IPS DF 6.9 (cell line): ENCODE results near the gene AGAP2.
"Not testable (repeated sequence)": the region's sequence is repeated elsewhere in the genome, so short reads cannot be mapped to it uniquely, and the experiment has no call there.

Experiments used
- DNase-seq: peaks from one replicate; pipeline ENCODE4 v3.0.0-alpha.2; 2013; ENCODE audit warnings: low read depth, low spot score
- H3K27ac ChIP-seq: one replicate; pipeline ENCODE4 v1.5.1; 2013; ENCODE audit warnings: low read length, control low read depth
- H3K27me3 ChIP-seq: 2 replicates; pipeline ENCODE4 v1.6.1; 2013; ENCODE audit warnings: mild to moderate bottlenecking, low read length; ENCODE audit not compliant: control insufficient read depth, insufficient read depth
- H3K36me3 ChIP-seq: 2 replicates; pipeline ENCODE4 v1.6.1; 2013; ENCODE audit warnings: low read length; ENCODE audit not compliant: control insufficient read depth, insufficient read depth
- H3K4me1 ChIP-seq: 2 replicates; pipeline ENCODE4 v1.6.1; 2013; ENCODE audit warnings: low read length; ENCODE audit not compliant: control insufficient read depth, insufficient read depth
- H3K4me3 ChIP-seq: 2 replicates; pipeline ENCODE4 v1.5.1; 2013; ENCODE audit warnings: mild to moderate bottlenecking, low read length
- H3K9me3 ChIP-seq: 2 replicates; pipeline ENCODE4 v1.6.1; 2013; ENCODE audit warnings: low read length, inconsistent platforms; ENCODE audit not compliant: control insufficient read depth, insufficient read depth
- WGBS: extraction: QIAGEN DNeasy Blood & Tissue Kit; methylation state at CpG from one replicate; pipeline ENCODE4 v1.1.7; 2013; ENCODE audit warnings: mixed read lengths, missing lambda C conversion rate; ENCODE audit not compliant: insufficient read length, insufficient coverage; 5-methylcytosine and 5-hydroxymethylcytosine counted together

The AGAP2 gene

GRCh38 chr12:57721846-57722608 is 16.5 kb downstream of the AGAP2 start:
- not testable (repeated sequence) for H3K4me3 ChIP-seq, DNase-seq, H3K9me3 ChIP-seq, H3K36me3 ChIP-seq, H3K4me1 ChIP-seq, H3K27ac ChIP-seq, H3K27me3 ChIP-seq
- no CpG with 5 or more reads among the region's 16 CpGs for WGBS

DNA sequence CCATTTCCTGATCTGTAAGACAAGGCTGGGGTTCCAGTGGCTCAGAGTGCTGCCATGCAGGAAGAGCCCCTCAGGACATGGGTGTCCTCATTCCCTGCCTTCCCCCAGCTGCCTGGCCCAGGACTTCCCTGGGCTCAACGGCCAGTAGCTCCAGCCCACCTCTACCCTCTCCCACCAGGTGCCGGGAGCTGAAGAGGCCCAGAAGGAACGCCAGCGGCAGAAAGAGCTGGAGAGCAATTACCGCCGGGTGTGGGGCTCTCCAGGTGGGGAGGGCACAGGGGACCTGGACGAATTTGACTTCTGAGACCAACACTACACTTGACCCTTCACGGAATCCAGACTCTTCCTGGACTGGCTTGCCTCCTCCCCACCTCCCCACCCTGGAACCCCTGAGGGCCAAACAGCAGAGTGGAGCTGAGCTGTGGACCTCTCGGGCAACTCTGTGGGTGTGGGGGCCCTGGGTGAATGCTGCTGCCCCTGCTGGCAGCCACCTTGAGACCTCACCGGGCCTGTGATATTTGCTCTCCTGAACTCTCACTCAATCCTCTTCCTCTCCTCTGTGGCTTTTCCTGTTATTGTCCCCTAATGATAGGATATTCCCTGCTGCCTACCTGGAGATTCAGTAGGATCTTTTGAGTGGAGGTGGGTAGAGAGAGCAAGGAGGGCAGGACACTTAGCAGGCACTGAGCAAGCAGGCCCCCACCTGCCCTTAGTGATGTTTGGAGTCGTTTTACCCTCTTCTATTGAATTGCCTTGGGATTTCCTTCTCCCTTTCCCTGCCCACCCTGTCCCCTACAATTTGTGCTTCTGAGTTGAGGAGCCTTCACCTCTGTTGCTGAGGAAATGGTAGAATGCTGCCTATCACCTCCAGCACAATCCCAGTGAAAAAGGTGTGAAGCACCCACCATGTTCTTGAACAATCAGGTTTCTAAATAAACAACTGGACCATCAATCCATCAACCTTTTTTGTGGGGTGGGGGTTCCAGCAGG is 17.6 kb downstream of the AGAP2 start:
- Histone ChIP-seq H3K9me3 (no peaks in the 10 kb centered on the region), H3K4me1 (peaks cover 1% of the 10 kb centered on the region; the same call in 1 of the 2 replicates), H3K36me3 (no peaks in the 10 kb centered on the region), H3K27me3 (peaks cover 2% of the 10 kb centered on the region; the same call in 1 of the 2 replicates), H3K27ac (no peak overlapping the region), H3K4me3 (no peak overlapping the region)
- DNase-seq, result no peak
- WGBS, result no CpG with 5 or more reads among the region's 11 CpGs

- Histone ChIP-seq H3K4me1 (no peaks in the 10 kb centered on the region; the same call in 1 of the 2 replicates), H3K27me3 (peaks cover 2% of the 10 kb centered on the region; the same call in 1 of the 2 replicates), H3K9me3 (no peaks in the 10 kb centered on the region), H3K4me3 (no peak overlapping the region), H3K36me3 (no peaks in the 10 kb centered on the region; the same call in 1 of the 2 replicates), H3K27ac (no peak overlapping the region)
- no peak for DNase-seq
- WGBS, result no CpG with 5 or more reads among the region's 20 CpGs
Measured at GRCh38 chr12:57719777-57720605, 18.6 kb downstream of the AGAP2 start.

- H3K4me1 ChIP-seq, result no peaks in the 10 kb centered on the region; the same call in 1 of the 2 replicates
- DNase-seq, result no peak
- WGBS, result no CpG with 5 or more reads among the region's 15 CpGs
- no peak overlapping the region for H3K27ac ChIP-seq
- H3K36me3 ChIP-seq, result no peaks in the 10 kb centered on the region; the same call in 1 of the 2 replicates
- no peaks in the 10 kb centered on the region; the same call in 1 of the 2 replicates for H3K27me3 ChIP-seq
- H3K9me3 ChIP-seq, result no peaks in the 10 kb centered on the region
- H3K4me3 ChIP-seq, result no peak overlapping the region
Measured at GRCh38 chr12:57718641-57719528, 19.7 kb downstream of the AGAP2 start.

GRCh38 chr12:57717846-57718640 is 20.5 kb downstream of the AGAP2 start:
- 100% methylated on average over 2 of the region's 22 CpGs for WGBS
- no peaks in the 10 kb centered on the region for H3K9me3 ChIP-seq

GRCh38 chr12:57717131-57717530 is 21.4 kb downstream of the AGAP2 start:
- H3K4me3 ChIP-seq, result no peak overlapping the region
- no peak overlapping the region for H3K27ac ChIP-seq
- no peaks in the 10 kb centered on the region for H3K9me3 ChIP-seq
- H3K27me3 ChIP-seq, result no peaks in the 10 kb centered on the region
- H3K4me1 ChIP-seq, result no peaks in the 10 kb centered on the region; the same call in 1 of the 2 replicates
- WGBS, result no CpG with 5 or more reads among the region's 5 CpGs
- H3K36me3 ChIP-seq, result no peaks in the 10 kb centered on the region; the same call in 1 of the 2 replicates
- DNase-seq, result no peak

More at GRCh38 chr12:57717846-57718640, 20.5 kb downstream of the AGAP2 start:
- Histone ChIP-seq H3K27me3 (no peaks in the 10 kb centered on the region), H3K27ac (no peak overlapping the region), H3K36me3 (no peaks in the 10 kb centered on the region; the same call in 1 of the 2 replicates), H3K4me1 (no peaks in the 10 kb centered on the region; the same call in 1 of the 2 replicates), H3K4me3 (no peak overlapping the region)
- no peak for DNase-seq

DNA sequence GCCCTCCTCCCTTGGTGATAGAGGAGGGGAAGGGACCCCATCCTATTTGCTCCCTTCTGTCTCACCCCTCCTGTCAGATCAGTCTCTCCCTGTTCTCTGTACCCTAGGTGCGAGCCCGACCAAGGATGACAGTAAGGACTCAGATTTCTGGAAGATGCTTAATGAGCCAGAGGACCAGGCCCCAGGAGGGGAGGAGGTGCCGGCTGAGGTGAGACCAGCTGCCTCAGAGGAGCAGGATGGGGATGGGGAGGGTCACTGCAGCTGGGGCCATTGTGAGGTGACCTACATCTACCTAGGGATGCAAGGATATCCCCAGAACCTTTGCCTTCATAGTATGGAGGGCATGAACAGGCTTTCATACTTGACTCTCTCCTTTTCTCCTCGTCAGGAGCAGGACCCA is 22.2 kb downstream of the AGAP2 start:
- no CpG with 5 or more reads among the region's 4 CpGs for WGBS
- no peaks in the 10 kb centered on the region; the same call in 1 of the 2 replicates for H3K36me3 ChIP-seq
- H3K4me3 ChIP-seq, result no peak overlapping the region

DNA sequence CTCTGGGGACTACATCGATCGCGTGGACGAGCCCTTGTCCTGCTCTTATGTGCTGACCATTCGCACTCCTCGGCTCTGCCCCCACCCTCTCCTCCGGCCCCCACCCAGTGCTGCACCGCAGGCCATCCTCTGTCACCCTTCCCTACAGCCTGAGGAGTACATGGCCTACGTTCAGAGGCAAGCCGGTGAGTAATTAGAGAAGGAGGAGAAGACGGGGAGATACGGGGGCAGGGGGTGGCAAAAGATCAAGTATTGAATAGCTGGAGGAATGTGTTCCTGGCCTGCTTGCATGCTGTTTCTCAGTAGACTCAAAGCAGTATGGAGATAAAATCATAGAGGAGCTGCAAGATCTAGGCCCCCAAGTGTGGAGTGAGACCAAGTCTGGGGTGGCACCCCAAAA is 22.8 kb downstream of the AGAP2 start:
- Histone ChIP-seq H3K27ac (no peak overlapping the region), H3K9me3 (no peaks in the 10 kb centered on the region), H3K27me3 (no peaks in the 10 kb centered on the region), H3K36me3 (no peaks in the 10 kb centered on the region; the same call in 1 of the 2 replicates), H3K4me3 (no peak overlapping the region), H3K4me1 (no peaks in the 10 kb centered on the region; the same call in 1 of the 2 replicates)
- no peak for DNase-seq
- no CpG with 5 or more reads among the region's 12 CpGs for WGBS

More for the DNA sequence above, 22.2 kb downstream of the AGAP2 start:
- Histone ChIP-seq H3K27me3 (no peaks in the 10 kb centered on the region), H3K9me3 (no peaks in the 10 kb centered on the region), H3K27ac (no peak overlapping the region), H3K4me1 (no peaks in the 10 kb centered on the region; the same call in 1 of the 2 replicates)
- DNase-seq, result no peak
